ENCODE results near the gene RAB5IF. TPM values are rescaled to one million over a fixed set of nuclear protein-coding genes. Genes with fewer than 3 reads are reported as not detected.
A peak's percentile ranks its signal among the peaks of the same experiment; 100 is the strongest.

RAB5IF gene
- total and polyA plus RNA-seq, 9 of the 15 experiments (the other 6 are each of a cell fraction or from before 2014, with no cell fraction given): 26.5 to 198 (median 134) TPM

DNA sequence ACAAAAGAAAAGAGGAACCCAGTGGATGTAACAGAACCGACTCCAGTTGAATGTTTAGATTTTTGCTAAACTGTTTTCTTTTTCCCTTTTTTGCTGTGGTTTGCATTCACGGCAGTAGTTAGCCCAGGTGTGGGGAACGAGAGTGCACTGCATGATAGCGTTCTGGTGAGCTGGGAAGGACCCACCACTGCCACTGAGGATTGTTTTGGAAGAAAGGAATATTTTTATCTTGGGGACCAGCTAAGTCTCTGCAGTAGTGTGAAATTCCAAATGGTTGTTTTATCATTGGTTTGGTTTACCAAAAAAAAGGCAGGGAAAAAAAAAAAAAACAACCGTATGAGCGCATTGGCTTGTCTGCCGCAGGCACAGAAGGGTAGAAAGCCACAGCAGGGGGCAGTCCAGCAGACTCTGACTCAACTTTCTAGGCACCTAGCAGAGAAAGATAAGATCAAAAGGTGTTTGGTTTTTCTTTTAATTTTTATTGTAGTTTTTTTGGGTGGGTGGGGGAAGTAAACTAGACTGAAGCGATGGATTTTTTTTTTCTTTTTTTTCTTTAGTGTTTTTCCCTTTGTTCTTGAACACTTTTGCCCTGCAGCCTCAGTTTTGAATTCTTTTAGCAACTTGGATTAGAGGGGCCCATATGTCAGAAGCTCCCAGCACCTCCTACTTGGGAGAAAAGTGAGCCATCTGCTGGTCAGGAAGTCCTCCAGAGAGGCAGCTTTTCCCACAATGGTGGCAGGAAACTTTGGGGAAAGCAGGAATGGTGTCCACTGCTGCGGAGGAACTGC lies 13.5 kb upstream of the RAB5IF start (continued):
- TF ChIP-seq, protein P1, sequence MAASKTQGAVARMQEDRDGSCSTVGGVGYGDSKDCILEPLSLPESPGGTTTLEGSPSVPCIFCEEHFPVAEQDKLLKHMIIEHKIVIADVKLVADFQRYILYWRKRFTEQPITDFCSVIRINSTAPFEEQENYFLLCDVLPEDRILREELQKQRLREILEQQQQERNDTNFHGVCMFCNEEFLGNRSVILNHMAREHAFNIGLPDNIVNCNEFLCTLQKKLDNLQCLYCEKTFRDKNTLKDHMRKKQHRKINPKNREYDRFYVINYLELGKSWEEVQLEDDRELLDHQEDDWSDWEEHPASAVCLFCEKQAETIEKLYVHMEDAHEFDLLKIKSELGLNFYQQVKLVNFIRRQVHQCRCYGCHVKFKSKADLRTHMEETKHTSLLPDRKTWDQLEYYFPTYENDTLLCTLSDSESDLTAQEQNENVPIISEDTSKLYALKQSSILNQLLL (CRISPR knock-in tag; IDR thresholded peaks at IDR 0.05; ENCODE audit: borderline replicate concordance): no peak
- no peak for TF ChIP-seq NCOA1 (IDR thresholded peaks at IDR 0.05; ENCODE audit: low read depth)
- no peak for TF ChIP-seq L3MBTL2 (IDR thresholded peaks at IDR 0.05)
- no peak for TF ChIP-seq MTA3 (IDR thresholded peaks at IDR 0.05; ENCODE audit: borderline replicate concordance)
- TF ChIP-seq, protein P2, sequence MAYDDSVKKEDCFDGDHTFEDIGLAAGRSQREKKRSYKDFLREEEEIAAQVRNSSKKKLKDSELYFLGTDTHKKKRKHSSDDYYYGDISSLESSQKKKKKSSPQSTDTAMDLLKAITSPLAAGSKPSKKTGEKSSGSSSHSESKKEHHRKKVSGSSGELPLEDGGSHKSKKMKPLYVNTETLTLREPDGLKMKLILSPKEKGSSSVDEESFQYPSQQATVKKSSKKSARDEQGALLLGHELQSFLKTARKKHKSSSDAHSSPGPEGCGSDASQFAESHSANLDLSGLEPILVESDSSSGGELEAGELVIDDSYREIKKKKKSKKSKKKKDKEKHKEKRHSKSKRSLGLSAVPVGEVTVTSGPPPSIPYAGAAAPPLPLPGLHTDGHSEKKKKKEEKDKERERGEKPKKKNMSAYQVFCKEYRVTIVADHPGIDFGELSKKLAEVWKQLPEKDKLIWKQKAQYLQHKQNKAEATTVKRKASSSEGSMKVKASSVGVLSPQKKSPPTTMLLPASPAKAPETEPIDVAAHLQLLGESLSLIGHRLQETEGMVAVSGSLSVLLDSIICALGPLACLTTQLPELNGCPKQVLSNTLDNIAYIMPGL (CRISPR knock-in tag; IDR thresholded peaks at IDR 0.05): no peak
- TF ChIP-seq, protein P3, sequence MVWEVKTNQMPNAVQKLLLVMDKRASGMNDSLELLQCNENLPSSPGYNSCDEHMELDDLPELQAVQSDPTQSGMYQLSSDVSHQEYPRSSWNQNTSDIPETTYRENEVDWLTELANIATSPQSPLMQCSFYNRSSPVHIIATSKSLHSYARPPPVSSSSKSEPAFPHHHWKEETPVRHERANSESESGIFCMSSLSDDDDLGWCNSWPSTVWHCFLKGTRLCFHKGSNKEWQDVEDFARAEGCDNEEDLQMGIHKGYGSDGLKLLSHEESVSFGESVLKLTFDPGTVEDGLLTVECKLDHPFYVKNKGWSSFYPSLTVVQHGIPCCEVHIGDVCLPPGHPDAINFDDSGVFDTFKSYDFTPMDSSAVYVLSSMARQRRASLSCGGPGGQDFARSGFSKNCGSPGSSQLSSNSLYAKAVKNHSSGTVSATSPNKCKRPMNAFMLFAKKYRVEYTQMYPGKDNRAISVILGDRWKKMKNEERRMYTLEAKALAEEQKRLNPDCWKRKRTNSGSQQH (CRISPR knock-in tag; IDR thresholded peaks at IDR 0.05): no peak
- TF ChIP-seq, protein P4, sequence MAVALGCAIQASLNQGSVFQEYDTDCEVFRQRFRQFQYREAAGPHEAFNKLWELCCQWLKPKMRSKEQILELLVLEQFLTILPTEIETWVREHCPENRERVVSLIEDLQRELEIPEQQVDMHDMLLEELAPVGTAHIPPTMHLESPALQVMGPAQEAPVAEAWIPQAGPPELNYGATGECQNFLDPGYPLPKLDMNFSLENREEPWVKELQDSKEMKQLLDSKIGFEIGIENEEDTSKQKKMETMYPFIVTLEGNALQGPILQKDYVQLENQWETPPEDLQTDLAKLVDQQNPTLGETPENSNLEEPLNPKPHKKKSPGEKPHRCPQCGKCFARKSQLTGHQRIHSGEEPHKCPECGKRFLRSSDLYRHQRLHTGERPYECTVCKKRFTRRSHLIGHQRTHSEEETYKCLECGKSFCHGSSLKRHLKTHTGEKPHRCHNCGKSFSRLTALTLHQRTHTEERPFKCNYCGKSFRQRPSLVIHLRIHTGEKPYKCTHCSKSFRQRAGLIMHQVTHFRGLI (CRISPR knock-in tag; IDR thresholded peaks at IDR 0.05): no peak
- TF ChIP-seq RFX1 (IDR thresholded peaks at IDR 0.05): no peak
- no peak for TF ChIP-seq CBX5 (IDR thresholded peaks at IDR 0.05; ENCODE audit: borderline replicate concordance, low read depth)
- TF ChIP-seq PCBP1 (IDR thresholded peaks at IDR 0.05; ENCODE audit: low read depth, low read length, poor library complexity, severe bottlenecking): no peak
- no peak for TF ChIP-seq STAT5A (IDR thresholded peaks at IDR 0.05; ENCODE audit: borderline replicate concordance, low read length)
- TF ChIP-seq, protein P5, sequence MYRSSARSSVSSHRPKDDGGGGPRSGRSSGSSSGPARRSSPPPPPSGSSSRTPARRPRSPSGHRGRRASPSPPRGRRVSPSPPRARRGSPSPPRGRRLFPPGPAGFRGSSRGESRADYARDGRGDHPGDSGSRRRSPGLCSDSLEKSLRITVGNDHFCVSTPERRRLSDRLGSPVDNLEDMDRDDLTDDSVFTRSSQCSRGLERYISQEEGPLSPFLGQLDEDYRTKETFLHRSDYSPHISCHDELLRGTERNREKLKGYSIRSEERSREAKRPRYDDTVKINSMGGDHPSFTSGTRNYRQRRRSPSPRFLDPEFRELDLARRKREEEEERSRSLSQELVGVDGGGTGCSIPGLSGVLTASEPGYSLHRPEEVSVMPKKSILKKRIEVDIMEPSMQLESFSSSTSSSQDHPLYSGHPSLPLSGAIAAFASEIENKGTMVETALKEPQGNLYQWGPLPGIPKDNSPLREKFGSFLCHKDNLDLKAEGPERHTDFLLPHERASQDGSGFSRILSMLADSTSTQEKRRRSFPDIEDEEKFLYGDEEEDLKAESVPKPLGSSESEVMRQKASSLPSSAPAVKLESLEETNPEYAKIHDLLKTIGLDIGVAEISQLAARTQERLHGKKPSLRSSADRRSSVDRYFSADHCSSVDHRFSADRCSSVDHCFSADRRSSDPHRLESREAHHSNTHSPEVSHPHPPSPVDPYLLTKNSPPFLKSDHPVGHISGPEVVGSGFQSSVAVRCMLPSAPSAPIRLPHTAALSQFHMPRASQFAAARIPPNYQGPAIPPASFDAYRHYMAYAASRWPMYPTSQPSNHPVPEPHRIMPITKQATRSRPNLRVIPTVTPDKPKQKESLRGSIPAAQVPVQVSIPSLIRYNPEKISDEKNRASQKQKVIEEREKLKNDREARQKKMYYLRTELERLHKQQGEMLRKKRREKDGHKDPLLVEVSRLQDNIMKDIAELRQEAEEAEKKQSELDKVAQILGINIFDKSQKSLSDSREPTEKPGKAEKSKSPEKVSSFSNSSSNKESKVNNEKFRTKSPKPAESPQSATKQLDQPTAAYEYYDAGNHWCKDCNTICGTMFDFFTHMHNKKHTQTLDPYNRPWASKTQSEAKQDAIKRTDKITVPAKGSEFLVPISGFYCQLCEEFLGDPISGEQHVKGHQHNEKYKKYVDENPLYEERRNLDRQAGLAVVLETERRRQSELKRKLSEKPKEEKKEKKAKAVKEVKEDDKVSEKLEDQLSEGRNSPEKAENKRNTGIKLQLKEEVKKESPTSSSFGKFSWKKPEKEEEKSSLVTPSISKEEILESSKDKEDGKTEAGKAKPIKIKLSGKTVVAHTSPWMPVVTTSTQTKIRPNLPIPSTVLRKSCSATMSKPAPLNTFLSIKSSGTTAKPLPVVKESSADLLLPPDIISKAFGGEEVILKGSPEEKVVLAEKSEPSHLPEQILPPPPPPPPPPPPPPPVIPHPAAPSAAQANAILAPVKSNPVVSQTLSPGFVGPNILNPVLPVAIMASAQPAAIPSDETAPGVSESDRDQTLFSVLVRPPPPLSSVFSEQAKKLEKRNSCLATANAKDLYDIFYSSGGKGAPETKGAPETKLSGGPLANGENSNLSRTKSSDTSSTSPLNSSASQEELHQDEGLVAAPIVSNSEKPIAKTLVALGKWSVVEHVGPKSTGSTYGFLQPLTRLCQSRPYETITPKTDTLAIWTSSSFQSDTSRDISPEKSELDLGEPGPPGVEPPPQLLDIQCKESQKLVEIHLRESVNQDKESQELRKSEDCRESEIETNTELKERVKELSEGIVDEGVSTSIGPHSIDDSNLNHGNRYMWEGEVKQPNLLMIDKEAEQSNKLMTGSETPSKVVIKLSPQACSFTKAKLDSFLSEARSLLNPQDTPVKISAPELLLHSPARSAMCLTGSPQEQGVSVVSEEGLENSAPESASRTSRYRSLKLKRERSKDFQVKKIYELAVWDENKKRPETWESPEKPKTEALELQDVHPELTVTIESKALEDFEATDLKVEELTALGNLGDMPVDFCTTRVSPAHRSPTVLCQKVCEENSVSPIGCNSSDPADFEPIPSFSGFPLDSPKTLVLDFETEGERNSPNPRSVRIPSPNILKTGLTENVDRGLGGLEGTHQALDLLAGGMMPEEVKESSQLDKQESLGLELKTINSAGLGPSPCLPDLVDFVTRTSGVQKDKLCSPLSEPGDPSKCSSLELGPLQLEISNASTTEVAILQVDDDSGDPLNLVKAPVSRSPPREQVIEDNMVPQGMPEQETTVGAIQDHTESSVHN (IDR thresholded peaks at IDR 0.05; ENCODE audit: borderline replicate concordance in 1 of 2, low read depth in 1 of 2): 0 out of 4 replicates have a peak, but pooled peaks of 1 of the 2 experiments have one; percentile 15

All from K562 (cell line).